ENCODE data around the gene CNKSR3. TPM values are rescaled to one million over a fixed set of nuclear protein-coding genes. Genes with fewer than 3 reads are reported as not detected.

CNKSR3 gene
- polyA plus RNA-seq, 1 of the 3 experiments (the other 2 are of a cell fraction): 1.6 TPM

- CTCF ChIA-PET: no interaction called here
- 64% methylated on average over 4 of the region's 4 CpGs for WGBS (ENCODE audit: low lambda C conversion rate)
- TF ChIP-seq CHD2 (IDR thresholded peaks at IDR 0.05; ENCODE audit: low read length, partially characterized antibody) (no peak), JUND (IDR thresholded peaks at IDR 0.05) (no peak), NRF1 (IDR thresholded peaks at IDR 0.05; ENCODE audit: low read depth, low read length) (no peak), RAD21 (IDR thresholded peaks at IDR 0.05; ENCODE audit: low read length) (no peak), USF2 (IDR thresholded peaks at IDR 0.05; ENCODE audit: borderline replicate concordance, low read depth, low read length) (no peak), RXRA (IDR thresholded peaks at IDR 0.05; ENCODE audit: borderline replicate concordance, low read depth) (no peak), EP300 (IDR thresholded peaks at IDR 0.05; ENCODE audit: borderline replicate concordance in 1 of 2, low read depth in 1 of 2, low read length in 1 of 2) (no peak), SMC3 (IDR thresholded peaks at IDR 0.05; ENCODE audit: low read depth, low read length) (no peak), FOSL2 (IDR thresholded peaks at IDR 0.05; ENCODE audit: borderline replicate concordance, low read depth) (no peak)
Observed at GRCh38 chr6:154363821-154364220, 146.7 kb downstream of the CNKSR3 start.

DNA sequence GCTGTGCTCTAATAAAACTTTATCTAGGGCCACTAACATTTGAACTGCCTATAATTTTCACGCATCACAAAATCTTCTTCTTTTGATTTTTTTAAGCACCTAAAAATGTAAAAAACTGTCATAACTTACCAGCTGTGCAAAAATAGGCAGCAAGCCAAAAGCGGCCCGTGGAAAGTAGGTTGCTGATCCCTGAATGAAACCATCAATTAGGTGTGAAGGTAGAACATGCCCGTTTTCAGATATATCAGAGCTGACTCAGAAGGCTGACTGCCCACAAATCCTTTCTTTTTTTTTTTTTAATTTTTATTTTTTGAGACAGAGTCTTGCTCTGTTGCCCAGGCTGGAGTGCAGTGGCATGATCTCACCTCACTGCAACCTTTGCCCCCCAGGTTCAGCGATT is 149.0 kb downstream of the CNKSR3 start:
- CTCF ChIA-PET: interaction anchor here (1.3 to 1.6 kb wide), 2 partner anchors 9 to 84 kb away, joined by 5 to 7 read pairs; no protein-coding TSS in a partner anchor
- Histone ChIP-seq H2AFZ (ENCODE audit: low read depth) (no peak overlapping the region), H4K20me1 (ENCODE audit: insufficient read depth) (no peaks in the 10 kb centered on the region), H3K79me2 (ENCODE audit: insufficient read depth) (no peaks in the 10 kb centered on the region), H3F3A (replicated peaks; ENCODE audit: insufficient read depth) (no peaks in the 10 kb centered on the region), H3K36me3 (replicated peaks in 1 of 2; ENCODE audit: control insufficient read depth in 1 of 2, insufficient read depth in 2 of 2, low read length in 1 of 2) (no peaks in the 10 kb centered on the region), H3K4me3 (ENCODE audit: low read depth in 2 of 2, low read length in 1 of 2) (no peak overlapping the region), H3K4me1 (ENCODE audit: control insufficient read depth in 1 of 2, insufficient read depth in 2 of 2, low read depth in 1 of 2, low read length in 1 of 2) (no peaks in the 10 kb centered on the region), H3K27ac (ENCODE audit: low read depth in 2 of 2, low read length in 1 of 2) (no peak overlapping the region), H3K27me3 (ENCODE audit: insufficient read depth) (no peaks in the 10 kb centered on the region), H3K9me3 (no peaks in the 10 kb centered on the region), H3K9ac (no peak overlapping the region), H3K4me2 (no peak overlapping the region), H3K9me2 (no peaks in the 10 kb centered on the region)
- 83% methylated on average over 5 of the region's 5 CpGs for WGBS (ENCODE audit: low lambda C conversion rate)
- POLR2A ChIA-PET: no interaction called here
- no peak for DNase-seq
- TF ChIP-seq RCOR1 (IDR thresholded peaks at IDR 0.05; ENCODE audit: low read length) (no peak), GATA2 (CRISPR knock-in tag; IDR thresholded peaks at IDR 0.05) (no peak), TEAD4 (IDR thresholded peaks at IDR 0.05; ENCODE audit: borderline replicate concordance, insufficient read depth) (no peak), RFX5 (IDR thresholded peaks at IDR 0.05; ENCODE audit: low read length) (no peak), FOXJ3 (CRISPR knock-in tag; IDR thresholded peaks at IDR 0.05) (no peak), RAD21 (IDR thresholded peaks at IDR 0.05; ENCODE audit: low read length) (no peak), CHD2 (IDR thresholded peaks at IDR 0.05; ENCODE audit: low read length, partially characterized antibody) (no peak), USF1 (IDR thresholded peaks at IDR 0.05; ENCODE audit: borderline replicate concordance, low read depth) (no peak), EZH2phosphoT487 (IDR thresholded peaks at IDR 0.05; ENCODE audit: borderline replicate concordance, low read depth) (no peak), YY1 (IDR thresholded peaks at IDR 0.05; ENCODE audit: low read depth) (no peak), GABPA (IDR thresholded peaks at IDR 0.05; ENCODE audit: low read depth) (no peak), IRF3 (IDR thresholded peaks at IDR 0.05; ENCODE audit: low read depth, low read length) (no peak), ELF1 (IDR thresholded peaks at IDR 0.05) (no peak), NRF1 (IDR thresholded peaks at IDR 0.05; ENCODE audit: low read depth, low read length) (no peak), SIN3A (IDR thresholded peaks at IDR 0.05; ENCODE audit: borderline replicate concordance, low read depth, low read length) (no peak), MXI1 (IDR thresholded peaks at IDR 0.05; ENCODE audit: low read depth, low read length) (no peak), TAF1 (IDR thresholded peaks at IDR 0.05; ENCODE audit: borderline replicate concordance, low read depth, low read length) (no peak)
- TF ChIP-seq, protein P1, sequence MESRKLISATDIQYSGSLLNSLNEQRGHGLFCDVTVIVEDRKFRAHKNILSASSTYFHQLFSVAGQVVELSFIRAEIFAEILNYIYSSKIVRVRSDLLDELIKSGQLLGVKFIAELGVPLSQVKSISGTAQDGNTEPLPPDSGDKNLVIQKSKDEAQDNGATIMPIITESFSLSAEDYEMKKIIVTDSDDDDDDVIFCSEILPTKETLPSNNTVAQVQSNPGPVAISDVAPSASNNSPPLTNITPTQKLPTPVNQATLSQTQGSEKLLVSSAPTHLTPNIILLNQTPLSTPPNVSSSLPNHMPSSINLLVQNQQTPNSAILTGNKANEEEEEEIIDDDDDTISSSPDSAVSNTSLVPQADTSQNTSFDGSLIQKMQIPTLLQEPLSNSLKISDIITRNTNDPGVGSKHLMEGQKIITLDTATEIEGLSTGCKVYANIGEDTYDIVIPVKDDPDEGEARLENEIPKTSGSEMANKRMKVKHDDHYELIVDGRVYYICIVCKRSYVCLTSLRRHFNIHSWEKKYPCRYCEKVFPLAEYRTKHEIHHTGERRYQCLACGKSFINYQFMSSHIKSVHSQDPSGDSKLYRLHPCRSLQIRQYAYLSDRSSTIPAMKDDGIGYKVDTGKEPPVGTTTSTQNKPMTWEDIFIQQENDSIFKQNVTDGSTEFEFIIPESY (IDR thresholded peaks at IDR 0.05; ENCODE audit: borderline replicate concordance, low read depth): no peak

More at GRCh38 chr6:154363821-154364220, 146.7 kb downstream of the CNKSR3 start:
- H4K20me1 ChIP-seq (ENCODE audit: insufficient read depth): no peaks in the 10 kb centered on the region
- H3K79me2 ChIP-seq (ENCODE audit: insufficient read depth): no peaks in the 10 kb centered on the region
- H3K4me3 ChIP-seq (ENCODE audit: low read depth in 2 of 2, low read length in 1 of 2): no peak overlapping the region
- POLR2A ChIA-PET: no interaction called here
- no peaks in the 10 kb centered on the region for H3K9me2 ChIP-seq
- no peaks in the 10 kb centered on the region for H3F3A ChIP-seq (replicated peaks; ENCODE audit: insufficient read depth)
- H3K9ac ChIP-seq: no peak overlapping the region
- DNase-seq: no peak
- no peak overlapping the region for H3K4me2 ChIP-seq
- no peak overlapping the region for H3K27ac ChIP-seq (ENCODE audit: low read depth in 2 of 2, low read length in 1 of 2)
- no peaks in the 10 kb centered on the region for H3K36me3 ChIP-seq (replicated peaks in 1 of 2; ENCODE audit: control insufficient read depth in 1 of 2, insufficient read depth in 2 of 2, low read length in 1 of 2)
- H2AFZ ChIP-seq (ENCODE audit: low read depth): no peak overlapping the region
- H3K4me1 ChIP-seq (ENCODE audit: control insufficient read depth in 1 of 2, insufficient read depth in 2 of 2, low read depth in 1 of 2, low read length in 1 of 2): no peaks in the 10 kb centered on the region
- H3K9me3 ChIP-seq: no peaks in the 10 kb centered on the region
- no peaks in the 10 kb centered on the region for H3K27me3 ChIP-seq (ENCODE audit: insufficient read depth)
